Activated CD8-positive, alpha-beta memory T cell treated with anti-CD3 and anti-CD28 coated beads, Interleukin-2, amount 50 U/mL, for 1 hour (primary cell): ENCODE data around the gene TBCD.
"Not testable (repeated sequence)": the region's sequence is repeated elsewhere in the genome, so short reads cannot be mapped to it uniquely, and the experiment has no call there.

Experiments used
- DNase-seq: peaks from one replicate; pipeline ENCODE4 v3.0.0-alpha.2; 2020; ENCODE audit errors: extremely low read depth

TBCD gene

GRCh38 chr17:82767041-82767754, 15.3 kb downstream of the TBCD start:
- DNase-seq, result no peak

- no peak for DNase-seq
These were observed 17.2 kb downstream of the TBCD start for GRCh38 chr17:82769041-82769440.

GRCh38 chr17:82772026-82772425, 20.2 kb downstream of the TBCD start:
- DNase-seq, result no peak

- not testable (repeated sequence) for DNase-seq
These were observed 22.6 kb downstream of the TBCD start for GRCh38 chr17:82774456-82774855.

GRCh38 chr17:82775001-82775823, 23.3 kb downstream of the TBCD start:
- no peak for DNase-seq

GRCh38 chr17:82776454-82776853, 24.6 kb downstream of the TBCD start:
- no peak for DNase-seq

- not testable (repeated sequence) for DNase-seq
These were observed 26.0 kb downstream of the TBCD start for GRCh38 chr17:82777778-82778375.

- no peak for DNase-seq
These were observed 27.7 kb downstream of the TBCD start for GRCh38 chr17:82779541-82779940.

- no peak for DNase-seq
These were observed 28.3 kb downstream of the TBCD start for GRCh38 chr17:82780195-82780594.

- no peak for DNase-seq
These were observed 29.4 kb downstream of the TBCD start for GRCh38 chr17:82780971-82781893.

- DNase-seq, result peak; percentile 55
These were observed 30.0 kb downstream of the TBCD start for GRCh38 chr17:82781894-82782274.

GRCh38 chr17:82782657-82783207, 30.9 kb downstream of the TBCD start:
- no peak for DNase-seq

GRCh38 chr17:82783498-82783897, 31.6 kb downstream of the TBCD start:
- no peak for DNase-seq

GRCh38 chr17:82785581-82785980, 33.7 kb downstream of the TBCD start:
- DNase-seq, result not testable (repeated sequence)

- DNase-seq, result no peak
These were observed 34.6 kb downstream of the TBCD start for GRCh38 chr17:82786427-82786826.

GRCh38 chr17:82787081-82787848, 35.4 kb downstream of the TBCD start:
- DNase-seq, result no peak

- no peak for DNase-seq
These were observed 36.5 kb downstream of the TBCD start for GRCh38 chr17:82788206-82789001.

- no peak for DNase-seq
These were observed 37.3 kb downstream of the TBCD start for GRCh38 chr17:82789051-82789592.

- DNase-seq, result no peak
These were observed 37.9 kb downstream of the TBCD start for GRCh38 chr17:82789806-82790205.
